PFSK-1 (cell line): ENCODE data around the gene FBXO5.

Source experiments
- FOXP2 ChIP-seq: optimal IDR thresholded peaks from 2 replicates; pipeline ENCODE3; 2011; ENCODE audit warnings: borderline replicate concordance, control low read depth, inconsistent platforms; ENCODE audit not compliant: insufficient read depth; ENCODE audit errors: extremely low read length, extremely low read depth
- POLR2AphosphoS5 ChIP-seq: IDR thresholded peaks from 2 replicates; pipeline ENCODE4 v1.6.1; 2012; ENCODE audit warnings: low read depth, mild to moderate bottlenecking, control low read depth, low read length, moderate library complexity
- REST ChIP-seq, 2 experiments: IDR thresholded peaks; 2 replicates each; pipeline versions ENCODE4 v1.6.1 to v1.8.0; 2011 to 2012; ENCODE audit warnings: low read depth in 2 of 2, low read length in 2 of 2, control low read depth in 1 of 2, inconsistent platforms in 1 of 2, mild to moderate bottlenecking in 1 of 2, moderate library complexity in 1 of 2; ENCODE audit not compliant: insufficient read depth in 1 of 2
- SIN3A ChIP-seq: IDR thresholded peaks from 2 replicates; pipeline ENCODE4 v1.6.1; 2012; ENCODE audit warnings: mild to moderate bottlenecking, low read length, moderate library complexity, borderline replicate concordance; ENCODE audit not compliant: insufficient read depth
- TAF1 ChIP-seq: IDR thresholded peaks from 2 replicates; pipeline ENCODE4 v1.6.1; 2012; ENCODE audit warnings: low read length, control low read depth, borderline replicate concordance; ENCODE audit not compliant: insufficient read depth

FBXO5 gene

GRCh38 chr6:152973916-152974315 is 8.9 kb downstream of the FBXO5 start:
- no peak for TF ChIP-seq TAF1
- no peak for TF ChIP-seq REST (IDR thresholded peaks at IDR 0.05; ENCODE audit: insufficient read depth in 1 of 2, low read depth in 2 of 2, low read length in 2 of 2)
- TF ChIP-seq FOXP2: no peak
- no peak for TF ChIP-seq SIN3A

- TF ChIP-seq FOXP2: no peak
- TF ChIP-seq REST (IDR thresholded peaks at IDR 0.05; ENCODE audit: insufficient read depth in 1 of 2, low read depth in 2 of 2, low read length in 2 of 2): no peak
- TF ChIP-seq SIN3A: no peak
- TF ChIP-seq TAF1: no peak
- peak; percentile 41 for TF ChIP-seq POLR2AphosphoS5
Observed at GRCh38 chr6:152969688-152970418, 13.0 kb downstream of the FBXO5 start.

GRCh38 chr6:152959333-152959732 is 23.5 kb downstream of the FBXO5 start:
- TF ChIP-seq REST (IDR thresholded peaks at IDR 0.05; ENCODE audit: insufficient read depth in 1 of 2, low read depth in 2 of 2, low read length in 2 of 2) (no peak), FOXP2 (no peak), TAF1 (no peak), POLR2AphosphoS5 (no peak), SIN3A (no peak)

- TF ChIP-seq TAF1: no peak
- no peak for TF ChIP-seq FOXP2
- no peak for TF ChIP-seq REST (IDR thresholded peaks at IDR 0.05; ENCODE audit: insufficient read depth in 1 of 2, low read depth in 2 of 2, low read length in 2 of 2)
- no peak for TF ChIP-seq POLR2AphosphoS5
- TF ChIP-seq SIN3A: no peak
Observed at GRCh38 chr6:152957796-152958195, 25.0 kb downstream of the FBXO5 start.
